T1000 (cell line): ENCODE measurements around the gene KCNIP4.

Source experiments
- DNase-seq: peaks from one replicate; lab custom pipeline; 2025; ENCODE audit warnings: mixed read lengths; lab: John Stamatoyannopoulos, UW

The KCNIP4 gene

GRCh38 chr4:21061902-21062301 lies 886.7 kb downstream of the KCNIP4 start:
- DNase-seq = no peak

- no peak for DNase-seq
These were observed 902.4 kb downstream of the KCNIP4 start for GRCh38 chr4:21046141-21046540.

GRCh38 chr4:21045119-21045518 lies 903.5 kb downstream of the KCNIP4 start:
- no peak for DNase-seq

DNA sequence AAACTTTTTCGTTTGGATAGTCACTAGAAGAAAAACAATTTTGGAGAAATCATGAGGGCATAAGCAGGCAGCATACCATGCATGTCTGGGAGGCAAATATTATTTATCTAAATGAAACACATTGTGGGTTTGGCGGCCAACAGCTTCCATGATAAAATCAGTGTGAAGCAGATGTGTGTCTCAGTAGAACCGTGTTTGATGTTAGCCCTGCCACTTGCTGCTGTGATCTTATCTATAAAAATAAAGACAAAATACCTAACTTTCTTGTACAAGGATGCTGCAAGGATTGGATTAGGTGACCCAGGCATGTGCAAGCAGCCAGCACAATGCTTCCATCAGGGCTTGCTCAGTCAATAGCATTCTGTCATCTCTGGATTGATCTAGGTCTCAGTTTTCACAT lies 906.9 kb downstream of the KCNIP4 start:
- DNase-seq = no peak

DNA sequence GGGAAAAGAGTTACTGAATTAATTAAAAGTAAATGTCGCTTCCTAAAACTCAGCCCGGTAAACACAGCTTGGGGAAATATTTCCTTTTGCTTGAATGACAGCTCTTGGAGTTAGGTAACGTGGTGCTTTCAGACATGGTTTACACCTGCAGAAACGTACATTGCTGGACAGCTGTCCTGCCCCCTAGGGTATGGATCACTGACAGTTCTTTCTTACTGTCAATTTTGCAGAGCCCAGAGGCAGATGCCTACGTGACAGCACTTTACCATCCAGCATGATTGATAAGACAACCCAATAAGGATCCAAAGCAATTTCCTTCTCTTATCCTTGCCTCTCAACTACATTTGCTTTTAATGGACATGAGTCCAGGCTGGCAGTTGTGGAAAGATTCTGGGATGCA lies 913.8 kb downstream of the KCNIP4 start:
- no peak for DNase-seq

- no peak for DNase-seq
These were observed 916.4 kb downstream of the KCNIP4 start for GRCh38 chr4:21032089-21032645.

DNA sequence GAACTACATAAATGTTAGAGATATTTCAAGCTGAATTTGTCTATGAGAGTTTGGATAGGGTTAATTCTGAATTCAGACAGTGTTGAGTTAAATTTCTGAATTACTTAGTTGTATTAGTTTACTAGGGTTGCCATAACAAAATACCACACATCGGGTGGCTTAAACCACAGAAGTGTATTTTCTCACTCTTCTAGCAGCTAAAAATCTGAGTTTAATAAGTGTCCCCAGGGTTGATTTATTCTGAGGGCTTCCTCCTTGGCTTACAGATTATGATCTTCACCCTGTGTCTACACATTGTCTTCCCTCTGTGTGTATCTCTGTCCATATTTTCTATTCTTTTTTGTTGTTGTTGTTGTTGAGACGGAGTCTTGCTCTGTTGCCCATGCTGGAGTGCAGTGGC lies 929.8 kb downstream of the KCNIP4 start:
- no peak for DNase-seq

DNA sequence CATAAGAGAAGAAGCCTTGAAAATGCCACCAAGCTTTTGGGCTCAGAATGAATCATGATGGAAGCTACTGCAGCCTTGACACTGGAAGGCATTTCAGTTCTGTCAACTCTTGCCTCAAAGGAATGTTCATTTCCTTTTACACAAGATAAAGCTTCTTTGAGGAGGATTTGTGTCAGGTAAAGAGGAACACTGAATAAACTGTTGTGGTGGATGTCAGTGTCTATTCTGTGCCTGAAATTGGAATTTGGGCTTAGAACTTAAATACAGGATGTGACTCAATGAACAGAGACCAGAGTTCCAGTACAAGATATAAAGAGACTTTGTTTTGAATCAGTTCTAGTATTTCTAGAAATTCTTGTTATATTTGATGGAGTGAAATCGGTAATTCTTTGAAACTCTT lies 935.1 kb downstream of the KCNIP4 start:
- no peak for DNase-seq

- DNase-seq = peak; percentile 25
These were observed 935.7 kb downstream of the KCNIP4 start for GRCh38 chr4:21012851-21013331.

GRCh38 chr4:21011106-21011505 lies 937.5 kb downstream of the KCNIP4 start:
- no peak for DNase-seq

DNA sequence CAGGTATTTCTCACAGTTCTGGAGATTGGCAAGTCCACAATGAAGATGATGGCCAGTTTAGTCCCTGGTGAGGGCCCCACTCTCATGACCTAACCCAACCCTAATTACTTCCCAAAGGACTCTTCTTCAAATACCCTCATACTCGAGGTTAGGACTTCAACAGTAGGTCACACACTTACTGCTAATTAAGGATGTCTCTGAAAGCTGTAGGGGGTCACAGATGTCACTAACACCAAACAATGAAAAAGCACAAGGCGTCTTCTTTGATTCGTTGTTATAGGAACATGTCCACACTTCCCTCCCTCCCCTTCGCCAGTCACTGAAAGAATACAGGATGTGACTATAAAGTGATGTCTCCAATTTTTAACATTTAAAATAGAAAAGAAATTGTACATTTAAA lies 938.6 kb downstream of the KCNIP4 start:
- DNase-seq = no peak

- DNase-seq = no peak
These were observed 942.9 kb downstream of the KCNIP4 start for GRCh38 chr4:21005647-21006046.

- no peak for DNase-seq
These were observed 945.6 kb downstream of the KCNIP4 start for GRCh38 chr4:21002976-21003375.

DNA sequence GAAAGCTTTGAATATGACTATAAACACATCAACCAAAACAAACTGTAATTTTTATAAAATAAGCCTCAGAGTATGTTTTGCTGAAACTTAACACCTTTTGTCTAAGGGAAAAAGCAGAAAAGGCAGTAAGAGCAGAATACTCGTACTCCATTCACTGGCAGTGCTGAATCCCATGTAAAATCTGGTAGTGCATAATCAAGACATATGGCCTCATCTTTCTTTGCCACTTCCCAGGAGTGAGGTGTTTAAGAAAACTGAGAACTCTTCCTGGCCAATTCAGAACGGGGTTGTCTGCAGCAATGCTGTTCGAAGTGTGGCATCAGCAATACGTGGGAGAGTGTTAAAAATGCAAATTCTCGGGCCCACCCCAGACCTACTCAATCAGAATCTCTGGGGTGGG lies 946.3 kb downstream of the KCNIP4 start:
- DNase-seq = no peak

- no peak for DNase-seq
These were observed 947.1 kb downstream of the KCNIP4 start for GRCh38 chr4:21001490-21001889.

DNA sequence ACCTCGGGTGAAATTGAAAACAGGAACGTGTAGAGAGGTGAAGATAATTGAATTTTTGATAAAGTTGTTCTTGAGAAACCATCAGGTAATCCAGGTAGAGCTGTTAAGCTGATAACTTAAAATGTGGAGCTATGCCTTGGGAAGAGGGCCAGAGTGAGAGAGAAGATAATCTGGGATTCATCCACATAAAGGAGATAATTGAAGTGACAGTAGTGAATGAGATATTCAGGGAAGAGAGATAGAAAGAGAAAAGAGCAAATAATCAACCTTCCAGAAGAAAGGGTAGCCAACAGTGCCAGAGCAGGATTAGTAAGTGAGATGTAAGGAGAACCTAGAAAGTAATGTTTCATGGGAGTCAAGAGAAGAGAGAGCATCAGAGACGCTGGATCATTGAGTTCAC lies 950.7 kb downstream of the KCNIP4 start:
- no peak for DNase-seq

DNA sequence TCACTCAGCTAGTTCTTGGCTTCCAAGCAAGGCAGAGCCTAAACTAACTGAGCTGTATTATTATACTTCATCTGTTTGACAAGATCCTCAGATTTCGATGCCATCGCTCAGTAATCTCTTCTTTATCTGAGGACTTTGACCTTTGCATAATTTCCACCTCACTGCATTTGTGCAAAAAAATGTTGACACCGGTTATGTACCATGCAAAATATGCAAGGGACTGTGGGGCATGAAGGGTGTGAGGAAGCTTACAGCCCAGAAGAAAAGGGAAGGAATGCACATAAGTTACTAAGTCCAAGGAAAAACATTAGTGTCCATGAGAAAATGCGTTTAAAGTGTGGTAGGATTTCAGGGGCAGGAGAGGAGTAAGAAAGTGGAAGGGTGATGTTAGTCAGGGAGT lies 953.0 kb downstream of the KCNIP4 start:
- no peak for DNase-seq

GRCh38 chr4:20995015-20995414 lies 953.6 kb downstream of the KCNIP4 start:
- DNase-seq = no peak

DNA sequence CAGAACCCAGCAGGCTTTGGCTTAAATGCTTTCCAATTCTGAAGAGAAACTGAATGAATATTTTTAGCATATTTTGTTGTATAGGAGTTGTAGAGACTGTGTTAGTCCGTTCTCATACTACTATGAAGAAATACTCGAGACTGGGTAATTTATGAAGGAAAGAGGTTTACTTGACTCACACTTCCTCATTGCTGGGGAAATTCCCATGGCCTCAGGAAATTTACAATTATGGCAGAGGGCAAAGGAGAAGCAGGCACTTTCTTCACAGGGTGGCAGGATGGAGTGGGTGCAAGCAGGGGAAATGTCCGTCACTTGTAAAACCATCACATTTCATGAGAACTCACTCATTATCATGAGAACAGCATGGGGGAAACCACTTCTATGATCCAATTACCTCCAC lies 956.6 kb downstream of the KCNIP4 start:
- DNase-seq = no peak

DNA sequence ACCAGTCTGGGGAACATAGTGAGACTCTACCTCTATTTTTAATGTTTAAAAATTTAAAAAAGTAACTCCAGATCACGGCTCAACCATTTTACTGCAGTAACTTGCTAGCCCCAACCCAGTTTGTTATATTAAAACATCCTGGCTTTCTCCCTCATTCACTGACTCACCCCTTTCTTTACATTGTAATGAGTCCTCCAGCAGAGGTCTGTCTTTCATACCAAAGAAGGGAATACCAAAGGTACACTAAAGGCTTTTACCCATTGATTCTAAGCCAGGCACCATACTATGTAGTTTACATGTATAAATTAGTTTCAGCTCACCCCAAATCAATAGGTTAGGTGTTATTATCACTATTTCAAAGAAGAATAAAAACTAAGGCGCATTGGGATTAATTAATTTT lies 961.4 kb downstream of the KCNIP4 start:
- DNase-seq = no peak

DNA sequence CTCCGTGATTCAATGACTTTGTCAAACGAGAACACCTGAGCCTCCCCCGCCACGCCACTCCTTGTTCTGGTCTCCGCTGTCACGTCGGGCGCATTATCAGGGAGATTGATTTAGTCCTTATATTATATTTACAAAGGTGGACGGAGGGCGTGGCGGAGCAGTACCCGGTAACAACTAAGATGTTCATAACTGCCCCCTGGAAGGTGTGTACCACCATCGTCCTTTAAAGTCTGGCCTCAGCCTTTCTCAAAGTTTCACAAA lies 964.1 kb downstream of the KCNIP4 start:
- no peak for DNase-seq

- no peak for DNase-seq
These were observed 964.6 kb downstream of the KCNIP4 start for GRCh38 chr4:20983763-20984575.

- DNase-seq = no peak
These were observed 966.0 kb downstream of the KCNIP4 start for GRCh38 chr4:20982544-20982943.

- DNase-seq = no peak
These were observed 988.3 kb downstream of the KCNIP4 start for GRCh38 chr4:20960291-20960690.
